Thyroid gland (tissue), 4 donors: ENCODE measurements around the gene BRAF. TPM values are rescaled to one million over a fixed set of nuclear protein-coding genes. Genes with fewer than 3 reads are reported as not detected.
"Not testable (repeated sequence)": the region's sequence is repeated elsewhere in the genome, so short reads cannot be mapped to it uniquely, and the experiment has no call there.

Experiments used
- DNase-seq, 2 donors: peaks; one replicate each; pipeline ENCODE4 v3.0.0-alpha.2; 2019
- H3K27ac ChIP-seq, 3 donors: fragments of 200-600 bp; sonication (generic); 1 replicate in 2 of 3; 2 replicates in 1 of 3; pipeline ENCODE4 v1.5.1; 2016 to 2019; ENCODE audit warnings: mild to moderate bottlenecking in 1 of 3, moderate library complexity in 1 of 3
- H3K27me3 ChIP-seq: fragments of 200-600 bp; sonication (generic); one replicate; pipeline ENCODE4 v1.5.1; 2019
- H3K36me3 ChIP-seq, 2 donors: fragments of 200-600 bp; sonication (generic); one replicate each; pipeline ENCODE4 v1.5.1; 2016 to 2019
- H3K4me1 ChIP-seq, 2 donors: fragments of 200-600 bp; sonication (generic); one replicate each; pipeline ENCODE4 v1.5.1; 2017 to 2019
- H3K4me3 ChIP-seq, 3 donors: fragments of 200-600 bp; sonication (generic); replicated peaks in 1 of 3; 1 replicate in 2 of 3; 2 replicates in 1 of 3; pipeline ENCODE4 v1.5.1; 2016; ENCODE audit warnings: mild to moderate bottlenecking in 1 of 3
- H3K9me3 ChIP-seq: fragments of 200-600 bp; sonication (generic); one replicate; pipeline ENCODE4 v1.5.1; 2017
- POLR2A ChIP-seq, 2 donors: fragments of 450-650 bp; IDR thresholded peaks; one replicate each; pipeline ENCODE4 v1.6.1; 2017; ENCODE audit warnings: antibody characterized with exemption in 2 of 2, mild to moderate bottlenecking in 2 of 2, moderate library complexity in 1 of 2
- WGBS, 2 donors: methylation state at CpG; one replicate each; pipeline ENCODE4 v1.1.5; 2017; 5-methylcytosine and 5-hydroxymethylcytosine counted together
- intact Hi-C: fragments of 100-400 bp; cut with DNase I; formaldehyde crosslinking; loops from one replicate; pipeline ENCODE4 v1.15.1; 2023
- small RNA-seq: library from RNA; depleted of rRNA; stranded (forward); fragments of <200 nt; gene quantifications from one replicate; pipeline ENCODE3, GENCODE V24; 2016
- total RNA-seq, 4 donors: library from RNA; depleted of rRNA; stranded (reverse); fragments of >200 nt; gene quantifications; one replicate each; pipeline ENCODE4 v1.2.3, GENCODE V29; 2016
- TF ChIP-seq, protein P1 (sequence below), 6 experiments: fragments of 200-600 bp in 3 of 6; fragments of 450-650 bp in 3 of 6; sonication (generic) in 3 of 6; IDR thresholded peaks; one replicate each; pipeline ENCODE4 v1.5.1; 2016 to 2019; ENCODE audit warnings: antibody characterized with exemption in 6 of 6, mild to moderate bottlenecking in 2 of 6, inconsistent platforms in 1 of 6, moderate library complexity in 1 of 6

Gene BRAF
- total RNA-seq, 4 donors from 2014 or later: 71.5 to 135 (median 102) TPM

DNA sequence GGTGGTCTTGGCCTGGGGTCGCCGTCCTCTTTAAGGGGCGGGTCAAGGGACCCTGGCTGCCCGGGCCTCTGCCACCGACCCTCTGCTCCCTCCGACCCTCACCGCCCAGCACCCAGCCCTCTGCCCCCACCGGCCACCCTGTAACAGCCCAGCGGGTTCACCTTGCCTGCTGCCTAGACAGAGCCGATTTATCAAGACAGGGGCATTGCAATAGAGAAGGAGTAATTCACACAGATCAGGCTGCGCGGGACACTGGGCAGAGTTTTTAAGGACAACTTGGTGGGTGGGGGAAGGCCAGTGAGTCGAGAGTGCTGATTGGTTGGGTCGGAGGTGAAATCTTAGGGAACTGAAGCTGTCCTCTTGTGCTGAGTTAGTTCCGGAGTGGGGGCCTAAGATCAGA, 252.8 kb downstream of the BRAF start:
- no peak overlapping the region for H3K27ac ChIP-seq
- peaks cover 23 to 27% of the 10 kb centered on the region in 2 donors for H3K4me1 ChIP-seq
- H3K9me3 ChIP-seq: no peaks in the 10 kb centered on the region
- WGBS, 2 donors: 71 to 73% methylated on average over 15 of the region's 15 CpGs
- no peaks in the 10 kb centered on the region for H3K27me3 ChIP-seq
- DNase-seq: no peak
- TF ChIP-seq POLR2A (IDR thresholded peaks at IDR 0.05): no peak
- TF ChIP-seq, protein P1, sequence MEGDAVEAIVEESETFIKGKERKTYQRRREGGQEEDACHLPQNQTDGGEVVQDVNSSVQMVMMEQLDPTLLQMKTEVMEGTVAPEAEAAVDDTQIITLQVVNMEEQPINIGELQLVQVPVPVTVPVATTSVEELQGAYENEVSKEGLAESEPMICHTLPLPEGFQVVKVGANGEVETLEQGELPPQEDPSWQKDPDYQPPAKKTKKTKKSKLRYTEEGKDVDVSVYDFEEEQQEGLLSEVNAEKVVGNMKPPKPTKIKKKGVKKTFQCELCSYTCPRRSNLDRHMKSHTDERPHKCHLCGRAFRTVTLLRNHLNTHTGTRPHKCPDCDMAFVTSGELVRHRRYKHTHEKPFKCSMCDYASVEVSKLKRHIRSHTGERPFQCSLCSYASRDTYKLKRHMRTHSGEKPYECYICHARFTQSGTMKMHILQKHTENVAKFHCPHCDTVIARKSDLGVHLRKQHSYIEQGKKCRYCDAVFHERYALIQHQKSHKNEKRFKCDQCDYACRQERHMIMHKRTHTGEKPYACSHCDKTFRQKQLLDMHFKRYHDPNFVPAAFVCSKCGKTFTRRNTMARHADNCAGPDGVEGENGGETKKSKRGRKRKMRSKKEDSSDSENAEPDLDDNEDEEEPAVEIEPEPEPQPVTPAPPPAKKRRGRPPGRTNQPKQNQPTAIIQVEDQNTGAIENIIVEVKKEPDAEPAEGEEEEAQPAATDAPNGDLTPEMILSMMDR (IDR thresholded peaks at IDR 0.05): no peak
- intact Hi-C loops: loop anchor here (10.0 kb wide), 1 partner anchor 343 kb away; the partner anchor contains the start of gene MRPS33
- H3K36me3 ChIP-seq: no peaks in the 10 kb centered on the region
- no peak overlapping the region for H3K4me3 ChIP-seq

DNA sequence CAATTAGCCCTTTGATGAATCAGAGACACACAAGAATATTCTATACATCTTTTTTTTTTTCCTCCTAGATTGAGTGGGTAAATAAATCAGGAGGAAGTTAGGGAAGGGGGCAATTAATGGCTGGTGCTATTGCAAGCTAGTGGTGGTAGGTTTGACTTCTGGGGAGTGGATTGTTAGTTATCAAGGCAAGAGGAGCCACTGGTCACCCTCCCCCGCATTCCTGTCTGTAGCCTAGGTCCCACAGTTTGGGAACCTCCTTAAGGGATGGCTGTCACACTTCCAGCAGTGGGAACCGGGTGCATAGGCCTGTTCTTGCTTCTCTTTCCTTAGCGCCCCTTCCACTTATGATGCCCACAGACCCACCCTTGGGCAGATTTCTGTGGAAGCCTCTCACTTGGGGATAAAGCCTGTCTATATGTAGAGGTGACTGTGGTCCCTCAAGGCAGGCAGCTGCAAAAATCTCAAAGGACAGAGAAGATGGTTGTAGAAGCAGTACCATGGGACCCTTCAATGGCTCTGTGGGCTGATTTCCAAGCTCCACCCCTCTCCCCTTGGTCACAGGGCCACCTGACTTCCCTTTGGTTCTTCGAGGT, 254.3 kb downstream of the BRAF start:
- no peak for DNase-seq
- intact Hi-C loops: loop anchor here (10.0 kb wide), 1 partner anchor 344 kb away; the partner anchor contains the start of gene MRPS33
- no peak for TF ChIP-seq POLR2A (IDR thresholded peaks at IDR 0.05)
- TF ChIP-seq, protein P1 (IDR thresholded peaks at IDR 0.05): no peak
- WGBS, 2 donors: 66 to 68% methylated on average over 4 of the region's 4 CpGs
- H3K27ac ChIP-seq: no peak overlapping the region
- H3K27me3 ChIP-seq: no peaks in the 10 kb centered on the region
- no peaks in the 10 kb centered on the region for H3K9me3 ChIP-seq
- no peaks in the 10 kb centered on the region for H3K36me3 ChIP-seq
- H3K4me1 ChIP-seq: peaks cover 19 to 22% of the 10 kb centered on the region in 2 donors
- H3K4me3 ChIP-seq: no peak overlapping the region

DNA sequence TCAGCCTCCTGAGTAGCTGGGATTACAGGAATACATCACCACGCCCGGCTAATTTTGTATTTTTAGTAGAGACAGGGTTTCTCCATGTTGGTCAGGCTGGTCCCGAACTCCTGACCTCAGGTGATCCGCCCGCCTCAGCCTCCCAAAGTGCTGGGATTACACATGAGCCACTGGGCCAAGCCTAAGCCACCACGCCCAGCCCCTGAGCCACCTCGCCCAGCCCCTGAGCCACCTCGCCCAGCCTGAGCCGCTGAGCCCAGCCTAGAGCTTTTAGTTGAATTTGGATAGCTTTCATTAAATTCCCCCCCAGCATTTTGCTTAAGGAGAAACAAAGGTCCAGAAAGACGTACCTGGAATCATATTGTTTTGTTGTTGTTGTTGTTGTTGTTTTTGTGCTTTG, 254.9 kb downstream of the BRAF start:
- not testable (repeated sequence) for DNase-seq, H3K4me3 ChIP-seq, H3K27ac ChIP-seq, H3K27me3 ChIP-seq, H3K36me3 ChIP-seq, H3K9me3 ChIP-seq
- intact Hi-C loops: loop anchor here (10.0 kb wide), 1 partner anchor 345 kb away; the partner anchor contains the start of gene MRPS33
- peaks cover 13 to 17% of the 10 kb centered on the region in 2 donors for H3K4me1 ChIP-seq
- 90 to 92% methylated on average over 10 of the region's 10 CpGs for WGBS, 2 donors

DNA sequence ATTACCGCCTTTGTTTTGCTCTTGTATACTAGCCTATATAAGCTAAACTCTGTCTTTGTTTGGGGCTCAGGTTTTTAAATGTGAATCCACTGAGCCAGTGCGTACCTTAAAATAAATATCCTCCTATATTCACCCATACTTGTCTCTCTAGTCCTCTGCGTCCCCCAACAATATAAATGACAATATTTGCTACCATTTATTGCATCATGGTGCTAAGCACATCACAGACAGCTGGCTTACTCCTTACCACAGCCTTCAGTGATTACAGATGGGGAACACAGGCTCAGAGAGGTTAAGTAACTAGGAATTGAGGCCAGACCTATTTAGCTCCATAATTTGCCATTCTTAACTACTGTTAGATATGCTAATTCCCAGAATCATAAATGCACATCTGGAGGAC, 255.4 kb downstream of the BRAF start:
- DNase-seq: no peak
- WGBS, 2 donors: 92 to 94% methylated on average over 3 of the region's 3 CpGs
- H3K27ac ChIP-seq: no peak overlapping the region
- no peak for TF ChIP-seq POLR2A (IDR thresholded peaks at IDR 0.05)
- TF ChIP-seq, protein P1 (IDR thresholded peaks at IDR 0.05): no peak
- H3K27me3 ChIP-seq: no peaks in the 10 kb centered on the region
- no peak overlapping the region for H3K4me3 ChIP-seq
- intact Hi-C loops: no loop called here
- peaks cover 8 to 12% of the 10 kb centered on the region in 2 donors for H3K4me1 ChIP-seq
- no peaks in the 10 kb centered on the region for H3K9me3 ChIP-seq
- no peaks in the 10 kb centered on the region for H3K36me3 ChIP-seq

Small RNA genes lying within 50 kb of the gene (small RNA-seq; reads per million reads assigned to genes)
- gene AC006006.1 (not detected), gene RNU6-85P (not detected)

Other genes with a start within 250 kb of the BRAF start
- gene NDUFB2, start 228.2 kb downstream of the BRAF start, total RNA-seq: 100 to 1,000 TPM; 213 to 955 (median 698) TPM
- gene MRPS33, start 90.0 kb upstream of the BRAF start, total RNA-seq: 10 to 100 TPM; 22.2 to 39.4 (median 28.5) TPM
- gene TMEM178B, start 149.1 kb upstream of the BRAF start, total RNA-seq: 10 to 100 TPM in 3 of 4 donors, 1 to 10 TPM in 1; 7.7 to 49.9 (median 25.9) TPM